Smooth muscle cell of the brain vasculature (primary cell): ENCODE results near the gene VAMP2.

Source experiments
- DNase-seq: peaks from one replicate; pipeline ENCODE4 v3.0.0-alpha.2; 2012; ENCODE audit warnings: low read depth, low spot score

The VAMP2 gene

DNA sequence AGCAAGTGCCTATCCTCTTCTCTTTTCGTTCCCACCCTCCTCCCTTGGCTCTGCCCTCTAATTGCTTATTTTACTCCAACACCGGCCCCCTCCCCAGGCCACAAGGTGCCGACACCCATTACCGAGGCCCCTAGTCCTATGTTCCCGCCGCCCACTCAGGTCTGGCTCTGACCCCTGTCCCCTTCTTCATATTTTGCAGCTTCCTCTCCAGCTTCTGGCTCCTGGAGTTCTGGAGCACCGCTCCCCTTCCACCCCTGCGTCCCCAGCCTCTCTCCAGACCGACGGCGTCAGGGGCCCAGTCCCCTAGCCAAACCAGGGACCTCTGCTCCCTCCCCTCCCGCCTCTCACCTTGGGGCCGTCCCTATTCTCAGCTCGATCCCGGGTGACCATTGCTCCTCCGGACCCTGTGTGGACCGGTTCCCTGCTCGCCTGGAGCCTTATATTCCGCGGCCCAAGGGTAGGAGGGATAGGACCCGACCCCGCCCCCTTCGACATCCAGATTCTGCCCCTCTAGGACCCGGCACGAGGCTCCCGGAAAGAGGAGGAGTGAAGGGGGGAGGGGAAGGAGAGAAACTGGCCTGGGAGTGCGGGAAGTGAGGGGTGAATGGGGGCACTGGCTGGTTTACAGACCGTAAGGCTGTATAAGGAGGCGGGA is 38.9 kb downstream of the VAMP2 start, which contains the start of gene HES7:
HES7 (minus strand) TSS at position 412 of the 655 bp plus-strand sequence; CDS start at position 390, 22 bp downstream.
- DNase-seq, result no peak

DNA sequence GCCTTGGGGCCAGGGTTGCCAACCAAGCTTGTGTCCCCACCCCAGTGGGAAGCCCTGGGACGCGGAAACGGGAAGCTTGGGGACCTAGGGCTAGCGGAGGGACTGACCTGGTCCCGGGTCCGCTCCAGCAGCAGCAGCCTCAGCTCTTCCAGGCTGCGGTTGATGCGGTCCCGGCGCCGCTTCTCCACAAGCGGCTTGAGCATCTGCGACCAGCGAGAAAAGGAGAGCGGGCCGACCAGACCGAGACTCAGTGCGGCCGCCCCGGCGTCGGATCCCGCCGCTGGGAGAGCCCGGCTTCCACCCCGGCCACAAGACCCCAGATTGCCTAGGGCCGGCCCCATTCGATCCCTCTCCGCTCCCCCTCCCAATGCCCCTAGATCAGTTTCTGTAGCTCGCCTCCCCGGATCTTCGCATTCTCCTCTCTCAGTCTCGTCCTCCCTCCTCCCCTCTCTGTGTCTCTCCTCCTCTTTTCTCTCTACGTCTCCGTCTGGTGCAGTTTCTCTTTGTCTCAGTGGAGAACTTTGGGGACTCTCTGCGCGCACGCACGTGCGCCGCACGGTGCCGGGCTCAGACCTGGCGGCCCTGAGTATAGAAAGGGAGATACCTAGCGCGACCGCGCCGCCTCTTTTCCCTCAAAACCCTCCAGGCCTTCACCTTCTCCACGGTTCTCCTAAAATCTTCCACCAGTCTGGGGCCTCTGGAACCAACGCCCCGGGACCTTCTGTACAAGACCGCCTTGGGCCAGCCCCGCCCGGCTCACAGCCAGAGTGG is 39.6 kb downstream of the VAMP2 start:
- DNase-seq, result no peak

GRCh38 chr17:8122422-8122923 is 40.3 kb downstream of the VAMP2 start:
- no peak for DNase-seq

- no peak for DNase-seq
Measured at GRCh38 chr17:8121681-8122421, 40.9 kb downstream of the VAMP2 start.

DNA sequence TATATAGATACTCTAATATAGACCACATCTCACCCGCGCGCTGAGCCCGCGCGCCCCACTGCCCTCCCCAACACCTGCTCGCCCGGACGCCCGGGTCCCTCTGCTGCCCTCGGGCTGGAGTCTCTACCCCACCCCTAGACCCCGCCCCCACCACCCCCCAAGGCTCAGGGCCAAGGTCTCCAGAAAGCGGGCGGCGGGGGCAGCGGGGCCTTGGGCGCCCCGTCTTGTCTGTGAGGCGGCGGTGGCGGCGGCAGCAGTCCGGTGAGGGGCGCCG is 41.4 kb downstream of the VAMP2 start:
- DNase-seq, result no peak

DNA sequence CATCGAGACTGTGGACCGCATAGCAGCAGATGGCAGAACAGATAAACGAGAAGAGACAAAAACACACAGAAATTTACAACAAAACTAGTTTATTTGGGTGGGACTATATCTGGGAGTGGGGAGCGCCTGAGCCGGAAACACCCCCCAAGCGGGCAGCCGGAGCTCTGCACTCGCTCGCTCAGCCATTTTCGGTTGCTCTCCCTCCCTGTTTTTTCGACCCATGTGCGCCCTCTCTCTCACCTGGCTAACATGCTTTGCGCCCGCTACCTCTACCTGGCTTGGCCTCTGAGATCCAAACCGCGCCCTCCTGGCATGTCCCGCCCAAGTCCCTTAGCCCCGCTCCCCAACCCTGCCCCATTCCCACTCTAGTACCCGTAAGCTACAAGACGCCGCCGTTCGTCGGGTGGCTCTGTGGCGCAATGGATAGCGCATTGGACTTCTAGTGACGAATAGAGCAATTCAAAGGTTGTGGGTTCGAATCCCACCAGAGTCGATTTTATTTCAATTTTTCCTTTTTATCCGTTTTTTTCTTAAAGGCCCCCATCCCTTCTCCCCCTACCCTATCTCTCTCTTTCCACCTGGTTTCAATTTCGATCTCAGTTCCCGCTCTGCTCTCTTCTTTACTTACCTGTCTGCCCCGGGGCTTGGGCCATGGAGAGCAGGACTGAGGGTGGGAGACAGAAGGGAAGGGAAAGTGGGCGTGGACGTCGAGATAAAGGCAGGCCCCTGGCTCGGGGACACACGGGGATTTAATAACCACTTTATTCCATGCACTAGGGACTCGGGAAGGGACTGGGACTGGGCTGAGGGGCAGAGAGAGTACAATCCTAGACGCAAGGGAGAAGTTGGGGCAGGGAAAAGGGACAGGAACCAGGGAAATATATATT is 42.0 kb downstream of the VAMP2 start:
- no peak for DNase-seq

- peak; percentile 89 for DNase-seq
Measured at GRCh38 chr17:8119581-8120519, 42.9 kb downstream of the VAMP2 start.

DNA sequence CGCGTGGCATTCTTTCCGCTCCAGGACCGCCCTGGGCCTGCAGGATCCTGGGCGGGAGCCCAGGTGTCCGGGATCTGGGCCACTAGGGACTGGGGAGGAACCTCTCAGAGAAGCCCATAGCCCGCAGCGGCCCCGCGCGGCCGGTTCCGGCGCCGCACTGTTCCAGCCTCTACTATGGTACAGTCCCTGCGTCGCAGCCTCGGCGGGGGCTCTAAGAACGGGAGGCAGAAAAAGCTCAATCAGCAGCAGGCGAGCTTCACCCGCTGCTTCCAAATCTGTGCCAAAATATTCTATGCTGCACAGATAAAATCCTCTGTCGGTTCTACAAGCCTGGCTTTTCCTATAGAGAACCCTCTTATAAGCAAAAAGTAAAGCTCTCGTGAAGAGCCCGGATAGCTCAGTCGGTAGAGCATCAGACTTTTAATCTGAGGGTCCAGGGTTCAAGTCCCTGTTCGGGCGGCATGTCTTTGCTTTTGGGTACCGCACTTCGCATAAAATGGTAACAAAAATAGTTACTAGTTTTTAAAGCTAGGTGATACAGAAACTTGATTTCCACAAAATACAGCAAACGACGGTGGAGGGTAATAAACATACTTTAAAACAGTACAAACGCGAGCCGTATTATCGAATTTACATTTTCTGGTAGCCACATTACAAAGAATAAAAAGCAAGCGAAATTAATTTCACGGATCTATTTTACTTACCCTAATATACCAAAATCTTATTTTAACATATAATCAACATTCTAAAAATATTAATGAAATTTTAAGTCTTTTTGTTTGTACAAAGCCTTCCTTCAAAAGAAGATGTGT is 43.8 kb downstream of the VAMP2 start:
- DNase-seq, result peak; percentile 67

DNA sequence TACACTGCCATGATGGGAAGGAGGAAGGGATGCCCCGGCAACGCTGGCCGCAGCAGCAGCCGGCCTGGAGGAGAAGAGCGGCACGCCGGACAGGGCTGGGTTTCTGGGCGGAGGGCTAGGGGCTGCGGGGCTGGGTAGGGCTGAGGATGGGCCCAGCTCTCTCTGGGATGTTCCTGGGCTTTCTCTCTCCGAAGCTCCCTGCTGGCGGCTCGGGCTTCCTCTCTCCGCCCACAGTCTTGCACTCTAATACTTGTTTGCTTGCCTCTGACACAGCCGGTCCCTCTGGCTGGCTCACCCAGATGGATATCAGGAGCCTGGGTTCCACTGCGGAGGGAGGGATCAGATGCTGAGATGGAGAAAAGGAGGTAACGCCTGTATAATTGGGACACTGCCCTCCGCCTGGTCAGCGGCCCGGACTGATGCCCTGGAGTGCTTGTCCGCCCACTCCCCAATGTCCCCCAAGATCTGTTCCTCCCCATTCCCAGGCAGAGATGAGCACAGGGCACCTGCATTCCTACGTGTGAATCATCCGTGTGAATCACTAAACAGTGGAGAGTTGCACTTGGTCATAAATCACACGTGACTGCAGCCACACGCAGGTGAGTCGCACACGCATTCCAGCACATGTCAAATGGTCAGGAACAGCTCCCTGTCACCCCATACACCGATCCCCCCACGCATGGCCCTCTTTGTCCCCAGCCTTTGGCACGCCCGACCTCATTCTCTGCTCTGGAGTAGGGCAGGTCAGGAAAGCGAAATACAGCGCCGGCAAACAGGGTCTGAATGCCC is 44.6 kb downstream of the VAMP2 start, which contains the start of gene ALOXE3:
ALOXE3 (minus strand) TSS at position 535 of the 789 bp plus-strand sequence; CDS start at position 11, 524 bp downstream.
- DNase-seq, result no peak

GRCh38 chr17:8117367-8117979 is 45.3 kb downstream of the VAMP2 start:
- no peak for DNase-seq

- DNase-seq, result no peak
Measured at GRCh38 chr17:8116776-8117175, 46.0 kb downstream of the VAMP2 start.

- no peak for DNase-seq
Measured at GRCh38 chr17:8110907-8111306, 51.8 kb downstream of the VAMP2 start.

- DNase-seq, result no peak
Measured at GRCh38 chr17:8110456-8110804, 52.3 kb downstream of the VAMP2 start.

- DNase-seq, result no peak
Measured at GRCh38 chr17:8109661-8110455, 52.9 kb downstream of the VAMP2 start.
